Measurements from ENCODE around the gene DPH5.

DPH5 gene

DNA sequence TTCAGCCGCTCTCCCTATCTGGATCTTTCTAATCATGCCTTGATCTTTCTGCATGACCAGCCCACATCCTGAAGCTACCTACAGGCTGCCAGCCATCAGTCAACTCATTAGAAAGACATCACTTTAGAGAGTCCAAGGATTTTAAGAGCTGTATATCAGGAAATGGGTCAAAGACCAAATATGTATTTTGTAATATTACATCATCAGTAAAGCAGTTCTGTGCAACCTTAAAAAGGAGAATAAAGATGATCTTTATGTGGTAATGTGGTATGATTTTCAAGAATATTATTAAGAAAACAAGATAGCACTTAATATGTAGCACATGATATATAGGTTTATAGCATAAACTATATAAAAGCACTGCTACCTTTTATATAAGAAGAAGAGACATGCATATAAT is 82.1 kb downstream of the DPH5 start:
- TF ChIP-seq CTCF (IDR thresholded peaks at IDR 0.05; ENCODE audit: extremely low read depth, insufficient read depth, missing control alignments), result no peak
- DNase-seq (ENCODE audit: low spot score), result no peak
- in situ Hi-C loops (cut with MboI; ENCODE audit: low pct_unique_long_range_greater_than_20kb, low sequenced_read_pairs, unreplicated experiment), result no loop called here

DNA sequence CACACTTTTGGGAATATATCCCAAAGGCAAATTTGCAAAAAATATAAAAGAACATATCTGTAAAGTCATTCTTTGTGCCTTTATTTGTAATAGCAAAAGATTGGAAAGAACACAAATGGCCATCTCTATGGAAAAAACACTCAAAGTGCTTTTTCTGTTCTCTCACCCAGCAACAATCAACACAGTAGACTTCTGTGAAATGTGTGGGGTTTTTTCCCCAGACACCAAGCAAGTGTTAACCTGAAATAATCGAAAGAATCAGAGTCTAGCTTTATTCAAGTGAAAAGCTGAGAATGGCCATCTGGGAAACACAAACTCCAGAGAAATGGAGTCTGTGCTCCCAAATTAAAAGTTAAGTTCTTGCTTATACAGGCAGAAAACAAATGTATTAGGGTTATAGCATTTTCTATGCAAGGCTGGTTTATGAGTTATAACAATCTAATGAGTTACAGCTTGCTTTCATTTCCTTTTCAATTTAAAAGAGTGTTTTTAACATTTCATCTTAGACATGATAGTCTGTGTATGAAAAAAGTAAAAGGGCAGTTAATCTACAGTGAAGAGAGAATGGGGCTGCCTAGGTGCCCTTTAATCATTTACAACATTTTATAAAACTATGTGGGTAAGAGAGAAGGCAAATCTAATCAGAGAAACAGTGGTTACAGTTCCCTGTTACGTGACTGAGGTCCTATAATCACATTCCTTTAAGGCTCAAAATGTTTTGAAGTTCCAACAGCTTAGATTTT is 83.1 kb downstream of the DPH5 start:
- TF ChIP-seq CTCF (IDR thresholded peaks at IDR 0.05; ENCODE audit: extremely low read depth, insufficient read depth, missing control alignments), result no peak
- DNase-seq (ENCODE audit: low spot score), result no peak
- in situ Hi-C loops (cut with MboI; ENCODE audit: low pct_unique_long_range_greater_than_20kb, low sequenced_read_pairs, unreplicated experiment), result no loop called here

DNA sequence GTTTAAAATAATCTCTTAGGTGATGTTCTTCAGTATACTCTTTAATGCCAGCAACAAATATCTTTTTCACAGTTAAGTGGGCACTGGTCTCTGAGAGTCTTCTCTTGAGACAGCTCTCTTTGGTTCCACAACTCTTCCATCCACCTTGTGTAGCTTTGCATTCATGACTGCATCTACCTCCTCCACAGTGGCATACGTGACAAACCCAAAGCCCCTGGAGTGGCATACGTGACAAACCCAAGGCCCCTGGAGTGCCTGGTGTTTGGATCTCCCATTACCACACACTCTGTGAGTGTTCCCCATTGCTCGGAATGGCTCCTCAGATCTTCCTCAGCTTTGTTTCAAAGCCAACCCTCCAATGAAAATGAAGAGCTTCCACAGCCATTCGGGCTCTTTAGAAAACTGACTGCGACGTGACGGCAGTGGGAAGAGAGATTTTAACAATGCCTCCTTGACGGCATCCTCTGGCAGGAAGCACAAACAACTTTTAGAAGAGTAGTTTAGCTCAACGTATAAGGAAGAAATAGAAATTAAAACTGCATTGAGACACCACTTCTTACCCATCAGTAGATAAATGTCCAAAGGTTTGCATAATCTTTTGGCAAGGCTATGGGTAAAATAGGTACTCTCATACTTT is 83.9 kb downstream of the DPH5 start:
- in situ Hi-C loops (cut with MboI; ENCODE audit: low pct_unique_long_range_greater_than_20kb, low sequenced_read_pairs, unreplicated experiment), result no loop called here

GRCh38 chr1:100941098-100941527 is 84.5 kb downstream of the DPH5 start:
- TF ChIP-seq CTCF (IDR thresholded peaks at IDR 0.05; ENCODE audit: extremely low read depth, insufficient read depth, missing control alignments), result no peak
- DNase-seq (ENCODE audit: low spot score), result no peak
- in situ Hi-C loops (cut with MboI; ENCODE audit: low pct_unique_long_range_greater_than_20kb, low sequenced_read_pairs, unreplicated experiment), result no loop called here

More for the DNA sequence above, 83.9 kb downstream of the DPH5 start:
- no peak for DNase-seq (ENCODE audit: low spot score)
- TF ChIP-seq CTCF (IDR thresholded peaks at IDR 0.05; ENCODE audit: extremely low read depth, insufficient read depth, missing control alignments), result no peak

Measured in GM13977 (cell line).